ENCODE measurements around the gene CCDC13.

- TF ChIP-seq CTCF (IDR thresholded peaks at IDR 0.05), result no peak
- no peak for TF ChIP-seq POLR2AphosphoS5 (IDR thresholded peaks at IDR 0.05)
These were observed 17.1 kb downstream of the CCDC13 start for GRCh38 chr3:42755681-42756578.
